ENCODE results near the gene N4BP2L2. TPM values are rescaled to one million over a fixed set of nuclear protein-coding genes. Genes with fewer than 3 reads are reported as not detected.

The N4BP2L2 gene
- total and polyA plus RNA-seq, 2 of the 8 experiments (the other 6 are each of a cell fraction or from before 2014, with no cell fraction given), result 14.6 to 67.6 TPM

- Histone ChIP-seq H2BK12ac (ENCODE audit: low read depth, low read length) (no peak overlapping the region), H3K18ac (ENCODE audit: extremely low read depth, low read length) (no peak overlapping the region), H2BK20ac (ENCODE audit: low read length) (no peak overlapping the region), H3K27ac (ENCODE audit: low read depth, low read length) (no peak overlapping the region), H3K4ac (replicated peaks; ENCODE audit: insufficient read length, low read depth, low read length) (no peak overlapping the region), H4K5ac (ENCODE audit: insufficient read length, low read depth, low read length) (no peak overlapping the region), H3K56ac (replicated peaks; ENCODE audit: insufficient read length, low read depth, low read length) (no peak overlapping the region), H3K4me3 (ENCODE audit: extremely low read depth in 1 of 4, insufficient read depth in 2 of 4, low read depth in 3 of 4, low read length in 4 of 4) (no peak overlapping the region), H3K27me3 (replicated peaks in 1 of 4; ENCODE audit: control insufficient read depth in 3 of 4, extremely low read depth in 1 of 4, insufficient read depth in 3 of 4, low read length in 3 of 4) (no peaks in the 10 kb centered on the region), H3K23ac (ENCODE audit: insufficient read length) (no peak overlapping the region), H2BK5ac (ENCODE audit: low read depth, low read length) (no peak overlapping the region), H3K9ac (replicated peaks in 1 of 4; ENCODE audit: extremely low read depth in 1 of 4, low read depth in 3 of 4, low read length in 3 of 4) (no peak overlapping the region), H3K4me2 (ENCODE audit: insufficient read depth in 1 of 2, low read depth in 2 of 2, low read length in 2 of 2) (no peak overlapping the region), H4K20me1 (replicated peaks in 1 of 2; ENCODE audit: control insufficient read depth in 1 of 2, insufficient read depth in 2 of 2, low read length in 2 of 2) (peaks cover 3% of the 10 kb centered on the region in 2 experiments), H3K9me3 (ENCODE audit: insufficient read depth in 2 of 2, low read depth in 1 of 2, low read length in 1 of 2) (no peaks in the 10 kb centered on the region), H3K79me1 (ENCODE audit: low read depth, low read length) (no peaks in the 10 kb centered on the region), H4K8ac (ENCODE audit: extremely low read depth, insufficient read depth, low read length) (no peak overlapping the region), H3K79me2 (ENCODE audit: control insufficient read depth in 1 of 2, insufficient read depth in 2 of 2, low read length in 2 of 2) (peaks cover 0 to 53% of the 10 kb centered on the region in 2 experiments; a peak in 2 of 4 replicates), H3K23me2 (ENCODE audit: low read depth, low read length) (no peaks in the 10 kb centered on the region), H4K91ac (replicated peaks; ENCODE audit: insufficient read length, low read length) (no peak overlapping the region), H3K36me3 (ENCODE audit: control insufficient read depth in 2 of 4, insufficient read depth in 4 of 4, low read length in 3 of 4) (peaks cover 0 to 3% (median 0%) of the 10 kb centered on the region in 4 experiments; a peak in 2 of 8 replicates), H3K4me1 (replicated peaks in 1 of 4; ENCODE audit: control insufficient read depth in 3 of 4, insufficient read depth in 4 of 4, low read length in 3 of 4) (no peaks in the 10 kb centered on the region), H2AFZ (ENCODE audit: low read length) (no peak overlapping the region), H3K14ac (ENCODE audit: insufficient read length) (no peak overlapping the region), H2BK120ac (replicated peaks; ENCODE audit: low read depth, low read length) (no peak overlapping the region), H2BK15ac (ENCODE audit: low read length) (no peak overlapping the region), H2AK5ac (ENCODE audit: low read depth, low read length) (no peak overlapping the region)
- DNase-seq (ENCODE audit: low read depth in 1 of 2, low spot score in 2 of 2), result no peak
- TF ChIP-seq SP2 (IDR thresholded peaks at IDR 0.05; ENCODE audit: low read length), result no peak
- ChIA-PET CTCF (ENCODE audit: partially characterized antibody) (interaction anchor here (1.5 kb wide), 1 partner anchor 146 kb away, joined by 3 read pairs; no protein-coding TSS in a partner anchor), POLR2A (ENCODE audit: partially characterized antibody) (interaction anchor here (2.0 kb wide), 1 partner anchor 11 kb away, joined by 10 read pairs; the partner anchor contains the start of gene N4BP2L2)
- no peak for FAIRE-seq
- WGBS, 2 experiments (ENCODE audit: extremely low coverage in 1 of 2, insufficient coverage in 1 of 2, insufficient read length in 1 of 2, insufficient replicate concordance in 2 of 2, low coverage in 1 of 2, low lambda C conversion rate in 2 of 2, missing lambda C conversion rate in 1 of 2), result 87% methylated on average over 3 of the region's 3 CpGs; no CpG with 5 or more reads in 1 of the 2 experiments
These were observed 11.4 kb downstream of the N4BP2L2 start for GRCh38 chr13:32527151-32527550.
